GM12878 (cell line): ENCODE measurements around the gene HAAO. TPM values are rescaled to one million over a fixed set of nuclear protein-coding genes. Genes with fewer than 3 reads are reported as not detected.
A peak's percentile ranks its signal among the peaks of the same experiment; 100 is the strongest.

ENCODE experiments used
- ATAC-seq: fragments of 200-7000 bp; cut with Tn5 transposase; 3 replicates; pipeline ENCODE4 v1.9.1; 2020; ENCODE audit warnings: mild to moderate bottlenecking, moderate library complexity
- BruUV-seq: library from RNA; stranded (reverse); fragments of 400-500 nt; replicated peaks from 2 replicates; lab custom pipeline; 2021; lab: Mats Ljungman, UMichigan
- CTCF ChIA-PET: fragments of 300-600 bp; sonication (Branson Sonifier 250); formaldehyde crosslinking; extraction: SDS; loops from one replicate; lab custom pipeline; 2021; ENCODE audit warnings: inconsistent platforms; lab: Yijun Ruan, JAX
- POLR2A ChIA-PET: fragments of 350-600 bp; formaldehyde crosslinking; extraction: SDS; loops from one replicate; lab custom pipeline; 2021; ENCODE audit warnings: inconsistent platforms; lab: Charles Lee
- RAD21 ChIA-PET: fragments of 300-600 bp; sonication (Branson Sonifier 250); formaldehyde crosslinking; loops from one replicate; lab custom pipeline; 2023; ENCODE audit warnings: antibody characterized with exemption; ENCODE audit not compliant: unreplicated experiment; lab: Charles Lee
- SMC1A ChIA-PET: fragments of 300-600 bp; sonication (Branson Sonifier 250); formaldehyde crosslinking; loops from one replicate; lab custom pipeline; 2023; ENCODE audit not compliant: unreplicated experiment, uncharacterized antibody; lab: Charles Lee
- DNase-seq: peaks from one replicate; pipeline ENCODE4 v3.0.0-alpha.2; 2011; ENCODE audit warnings: low read depth, low spot score
- FAIRE-seq: peaks from 3 replicates; lab custom pipeline; 2011; peaks lifted over from hg19 to GRCh38; lab: Jason Lieb, UNC
- H2AFZ ChIP-seq: 2 replicates; pipeline ENCODE4 v1.6.0; 2011; ENCODE audit warnings: low read depth, low read length, control low read depth; ENCODE audit not compliant: control insufficient read depth
- H3K27ac ChIP-seq: 2 replicates; pipeline ENCODE4 v1.5.1; 2011; ENCODE audit warnings: control low read depth; ENCODE audit not compliant: control insufficient read depth, insufficient read depth
- H3K27me3 ChIP-seq, 2 experiments: replicated peaks in 1 of 2; 2 replicates each; pipeline versions ENCODE4 v1.6.0 to v1.6.1; 2011; ENCODE audit warnings: low read length in 1 of 2; ENCODE audit not compliant: control insufficient read depth in 2 of 2, insufficient read depth in 2 of 2
- H3K36me3 ChIP-seq, 2 experiments: 2 replicates each; pipeline ENCODE4 v1.5.1; 2011; ENCODE audit warnings: low read length in 1 of 2; ENCODE audit not compliant: control insufficient read depth in 2 of 2, insufficient read depth in 2 of 2
- H3K4me1 ChIP-seq: 2 replicates; pipeline ENCODE4 v1.6.1; 2011; ENCODE audit warnings: mild to moderate bottlenecking, low read length, moderate library complexity, mixed read lengths; ENCODE audit not compliant: control insufficient read depth, insufficient read depth
- H3K4me2 ChIP-seq: 2 replicates; pipeline ENCODE4 v1.6.0; 2011; ENCODE audit warnings: control low read depth; ENCODE audit not compliant: control insufficient read depth, insufficient read depth
- H3K4me3 ChIP-seq: fragments of 200-600 bp; sonication (generic); 2 replicates; pipeline ENCODE4 v1.5.1; 2016
- H3K79me2 ChIP-seq: 2 replicates; pipeline ENCODE4 v1.6.0; 2011; ENCODE audit warnings: low read length; ENCODE audit not compliant: control insufficient read depth, insufficient read depth
- H3K9ac ChIP-seq: 2 replicates; pipeline ENCODE4 v1.8.0; 2011; ENCODE audit warnings: low read length, control low read depth, mixed read lengths; ENCODE audit not compliant: control insufficient read depth, insufficient read depth
- H3K9me3 ChIP-seq: replicated peaks from 3 replicates; pipeline ENCODE4 v1.5.1; 2011; ENCODE audit warnings: mild to moderate bottlenecking, low read length; ENCODE audit not compliant: control insufficient read depth, insufficient read depth
- H4K20me1 ChIP-seq: 2 replicates; pipeline ENCODE4 v1.6.0; 2011; ENCODE audit not compliant: control insufficient read depth, insufficient read depth
- CTCF ChIP-seq, 3 experiments: IDR thresholded peaks in 2 of 3; conservative IDR thresholded peaks in 1 of 3; 2 replicates each; pipeline ENCODE4 v1.5.1; 2011; ENCODE audit warnings: low read depth in 3 of 3, low read length in 3 of 3, mild to moderate bottlenecking in 3 of 3, control low read depth in 2 of 3, moderate library complexity in 2 of 3, inconsistent platforms in 1 of 3, mixed read lengths in 1 of 3; ENCODE audit not compliant: control insufficient read depth in 2 of 3, insufficient read depth in 1 of 3; ENCODE audit errors: extremely low read depth in 1 of 3
- IKZF1 ChIP-seq: fragments of 450-650 bp; conservative IDR thresholded peaks from 2 replicates; pipeline ENCODE4 v1.6.1; 2017; ENCODE audit warnings: antibody characterized with exemption, mild to moderate bottlenecking
- IKZF2 ChIP-seq, 2 experiments: fragments of 450-650 bp; IDR thresholded peaks; 2 replicates each; pipeline ENCODE4 v1.6.1; 2017; ENCODE audit warnings: mild to moderate bottlenecking in 2 of 2, moderate library complexity in 2 of 2
- MEF2A ChIP-seq: IDR thresholded peaks from 2 replicates; pipeline ENCODE4 v1.6.1; 2011; ENCODE audit warnings: low read depth, mild to moderate bottlenecking, low read length, moderate library complexity; ENCODE audit not compliant: insufficient read depth
- RAD51 ChIP-seq: fragments of 450-650 bp; IDR thresholded peaks from 2 replicates; pipeline ENCODE4 v1.6.1; 2016; ENCODE audit warnings: moderate library complexity, mild to moderate bottlenecking, inconsistent platforms
- SPI1 ChIP-seq: IDR thresholded peaks from 2 replicates; pipeline ENCODE4 v1.6.1; 2011; ENCODE audit warnings: low read depth, mild to moderate bottlenecking, low read length, moderate library complexity, borderline replicate concordance; ENCODE audit not compliant: insufficient read depth
- WGBS: methylation state at CpG from one replicate; pipeline ENCODE4 v1.1.6; 2016; ENCODE audit warnings: low lambda C conversion rate; ENCODE audit not compliant: insufficient replicate concordance, insufficient coverage; ENCODE audit errors: missing lambda C conversion rate; 5-methylcytosine and 5-hydroxymethylcytosine counted together
- in situ Hi-C: fragments of 300-500 bp; cut with MboI; formaldehyde crosslinking; loops from 9 replicates; pipeline ENCODE4 v1.14.3; 2018; ENCODE audit warnings: mixed read lengths
- intact Hi-C: fragments of 100-400 bp; cut with micrococcal nuclease; formaldehyde crosslinking; loops from one replicate; pipeline ENCODE4 v1.14.2; 2022; ENCODE audit not compliant: unreplicated experiment
- polyA plus RNA-seq, 11 experiments: library from polyadenylated mRNA; depleted of rRNA in 4 of 11; unstranded in 6 of 11; stranded (reverse) in 5 of 11; fragments of >200 nt; fragmentation: Nextera tagmentation in 4 of 11; fragmentation: Illumina TruSeq in 1 of 11; extraction: Ambion mirVana in 4 of 11; extraction: Trizol in 1 of 11; gene quantifications; 1 replicate in 1 of 11; 2 replicates in 10 of 11; pipeline versions ENCODE4 v1.2.1 to v1.2.3, GENCODE V29; 2011 to 2016; ENCODE audit warnings: inconsistent platforms in 2 of 11, missing spikeins in 2 of 11, low read depth in 1 of 11
- total RNA-seq, 4 experiments: library from RNA; depleted of rRNA in 3 of 4; stranded (reverse); fragments of >200 nt in 3 of 4; fragmentation: Illumina TruSeq in 1 of 4; extraction: Trizol in 1 of 4; gene quantifications; 2 replicates each; pipeline versions ENCODE4 v1.2.1 to v1.2.3, GENCODE V29; 2013 to 2021

HAAO gene
- total and polyA plus RNA-seq, 10 of the 15 experiments (the other 5 are each of a cell fraction or from before 2014, with no cell fraction given) = 4.3 to 58.7 (median 26.8) TPM

- no peak overlapping the region for H3K4me3 ChIP-seq
- ChIA-PET POLR2A (interaction anchor here (0.6 to 0.9 kb wide), 5 partner anchors 16 to 783 kb away, joined by 3 to 5 read pairs (median 4); partner anchors contain the start of gene THADA), SMC1A (interaction anchor here (0.7 to 2.4 kb wide), 4 partner anchors 9 to 116 kb away, joined by 3 to 10 read pairs (median 3); no protein-coding TSS in a partner anchor), RAD21 (interaction anchor here (0.7 kb wide), 1 partner anchor 783 kb away, joined by 3 read pairs; the partner anchor contains the start of gene THADA), CTCF (interaction anchor here (0.9 to 6.1 kb wide), 6 partner anchors 11 to 764 kb away, joined by 3 to 69 read pairs (median 4); partner anchors contain the start of gene HAAO)
- no peaks in the 10 kb centered on the region; the same call in 2 of the 3 replicates for H3K9me3 ChIP-seq
- H2AFZ ChIP-seq = no peak overlapping the region
- peaks cover 9% of the 10 kb centered on the region for H3K4me1 ChIP-seq
- WGBS = 100% methylated on average over 1 of the region's 1 CpG
- H3K27ac ChIP-seq = no peak overlapping the region
- H3K79me2 ChIP-seq = no peaks in the 10 kb centered on the region
- H3K36me3 ChIP-seq = no peaks in the 10 kb centered on the region
- no TSS peak for BruUV-seq
- H4K20me1 ChIP-seq = no peaks in the 10 kb centered on the region
- intact Hi-C loops (loop anchor here (5.0 kb wide), 1 partner anchor 414 kb away; the partner anchor contains the start of gene ZFP36L2), in situ Hi-C loops (no loop called here)
- DNase-seq (no peak), ATAC-seq (no peak), FAIRE-seq (peak; percentile 23)
- no peaks in the 10 kb centered on the region for H3K27me3 ChIP-seq
- H3K9ac ChIP-seq = no peak overlapping the region
- H3K4me2 ChIP-seq = no peak overlapping the region
- TF ChIP-seq CTCF (IDR thresholded peaks at IDR 0.05 in 2 of 3, conservative IDR thresholded peaks at IDR 0.05 in 1 of 3; ENCODE audit: control insufficient read depth in 2 of 3, extremely low read depth in 1 of 3, insufficient read depth in 1 of 3, low read depth in 3 of 3, low read length in 3 of 3) = peak; percentile 1 to 48 (median 30); a peak in 3 of 6 replicates
- no peak for TF ChIP-seq RAD51
- peak; percentile 36; the same call in 1 of the 2 replicates for TF ChIP-seq SPI1
- peak in 1 of 2 experiments; percentile 41; a peak in 2 of 4 replicates for TF ChIP-seq IKZF2 (IDR thresholded peaks at IDR 0.05)
- peak; percentile 23; the same call in 1 of the 2 replicates for TF ChIP-seq IKZF1
- TF ChIP-seq MEF2A = no peak
These were observed 20.6 kb upstream of the HAAO start for GRCh38 chr2:42812899-42813479.
